Neural cell (in vitro differentiated cells): ENCODE measurements around the gene NOP10. TPM values are rescaled to one million over a fixed set of nuclear protein-coding genes. Genes with fewer than 3 reads are reported as not detected.
A peak's percentile ranks its signal among the peaks of the same experiment; 100 is the strongest.

Experiments
- H2AFZ ChIP-seq: fragments of 200-600, 300-800 bp; sonication (generic), shearing (Covaris generic); 2 replicates; pipeline ENCODE4 v1.6.0; 2014; ENCODE audit warnings: low read depth, mild to moderate bottlenecking, antibody characterized with exemption, low read length, moderate library complexity
- H3F3A ChIP-seq: fragments of 200-600 bp; shearing (Covaris generic); 2 replicates; pipeline ENCODE4 v1.6.1; 2016; ENCODE audit warnings: mild to moderate bottlenecking, moderate library complexity, mixed read lengths, antibody characterized with exemption, low read length; ENCODE audit not compliant: insufficient read depth, poor library complexity, severe bottlenecking
- H3K27ac ChIP-seq: fragments of 200-600, 300-800 bp; sonication (generic), shearing (Covaris generic); 2 replicates; pipeline ENCODE4 v1.5.1; 2014; ENCODE audit warnings: mild to moderate bottlenecking, low read length, moderate library complexity
- H3K27me3 ChIP-seq: fragments of 300-800, 200-600 bp; sonication (generic), shearing (Covaris generic); 2 replicates; pipeline ENCODE4 v1.6.0; 2014; ENCODE audit warnings: mild to moderate bottlenecking, low read depth, low read length, moderate library complexity; ENCODE audit not compliant: insufficient read depth
- H3K36me3 ChIP-seq: fragments of 300-800, 200-600 bp; sonication (generic), shearing (Covaris generic); 2 replicates; pipeline ENCODE4 v1.5.1; 2014; ENCODE audit warnings: mild to moderate bottlenecking, antibody characterized with exemption, low read length, moderate library complexity; ENCODE audit not compliant: insufficient read depth
- H3K4me2 ChIP-seq: fragments of 300-800, 200-600 bp; sonication (generic), shearing (Covaris generic); 2 replicates; pipeline ENCODE4 v1.6.0; 2014; ENCODE audit warnings: mild to moderate bottlenecking, low read length
- H3K4me3 ChIP-seq: fragments of 300-800, 200-600 bp; sonication (generic), shearing (Covaris generic); 2 replicates; pipeline ENCODE4 v1.5.1; 2014; ENCODE audit warnings: mild to moderate bottlenecking, low read length, moderate library complexity
- H3K79me2 ChIP-seq: fragments of 200-600 bp; shearing (Covaris generic); replicated peaks from 2 replicates; pipeline ENCODE4 v1.6.0; 2014; ENCODE audit warnings: mild to moderate bottlenecking, low read length, moderate library complexity; ENCODE audit not compliant: insufficient read depth
- H3K9ac ChIP-seq: fragments of 300-800, 200-600 bp; sonication (generic), shearing (Covaris generic); 2 replicates; pipeline ENCODE4 v1.6.1; 2016; ENCODE audit warnings: mild to moderate bottlenecking, low read length, mixed read lengths
- H3K9me2 ChIP-seq: fragments of 200-600 bp; shearing (Covaris generic); 2 replicates; pipeline ENCODE4 v1.6.1; 2016; ENCODE audit warnings: mild to moderate bottlenecking, low read length, mixed read lengths; ENCODE audit not compliant: insufficient read depth
- H3K9me3 ChIP-seq: fragments of 200-600, 300-800 bp; sonication (generic), shearing (Covaris generic); 2 replicates; pipeline ENCODE4 v1.6.1; 2016; ENCODE audit warnings: mild to moderate bottlenecking, mixed run types, low read length, moderate library complexity, mixed read lengths
- H4K20me1 ChIP-seq: fragments of 200-600 bp; shearing (Covaris generic); 2 replicates; pipeline ENCODE4 v1.6.1; 2016; ENCODE audit warnings: mild to moderate bottlenecking, mixed run types; ENCODE audit not compliant: insufficient read depth
- CTCF ChIP-seq: fragments of 450-650 bp; IDR thresholded peaks from 2 replicates; pipeline ENCODE4 v1.5.1; 2014; ENCODE audit warnings: antibody characterized with exemption, mild to moderate bottlenecking, moderate library complexity; ENCODE audit not compliant: poor library complexity, severe bottlenecking
- EP300 ChIP-seq: fragments of 450-650 bp; conservative IDR thresholded peaks from 2 replicates; pipeline ENCODE4 v1.6.1; 2014; ENCODE audit warnings: antibody characterized with exemption, mild to moderate bottlenecking, moderate library complexity; ENCODE audit not compliant: poor library complexity, severe bottlenecking
- EZH2 ChIP-seq: fragments of 200-600, 300-800 bp; shearing (Covaris generic), sonication (generic); IDR thresholded peaks from 2 replicates; pipeline ENCODE4 v1.6.1; 2014; ENCODE audit warnings: antibody characterized with exemption, low read length, borderline replicate concordance, mild to moderate bottlenecking; ENCODE audit not compliant: insufficient read depth, poor library complexity, severe bottlenecking
- MXI1 ChIP-seq: fragments of 450-650 bp; conservative IDR thresholded peaks from 2 replicates; pipeline ENCODE4 v1.6.1; 2014; ENCODE audit warnings: antibody characterized with exemption, mild to moderate bottlenecking; ENCODE audit not compliant: poor library complexity, severe bottlenecking
- POLR2AphosphoS5 ChIP-seq: IDR thresholded peaks from 2 replicates; pipeline ENCODE4 v1.6.1; 2012
- RAD21 ChIP-seq: fragments of 450-650 bp; conservative IDR thresholded peaks from 2 replicates; pipeline ENCODE4 v1.6.1; 2014; ENCODE audit warnings: antibody characterized with exemption, mild to moderate bottlenecking, moderate library complexity
- REST ChIP-seq: IDR thresholded peaks from 2 replicates; pipeline ENCODE4 v1.6.1; 2012; ENCODE audit warnings: borderline replicate concordance
- SMC3 ChIP-seq: fragments of 450-650 bp; conservative IDR thresholded peaks from 2 replicates; pipeline ENCODE4 v1.6.1; 2014; ENCODE audit warnings: antibody characterized with exemption, mild to moderate bottlenecking, moderate library complexity; ENCODE audit not compliant: poor library complexity
- TAF1 ChIP-seq: IDR thresholded peaks from 2 replicates; pipeline ENCODE4 v1.6.1; 2012; ENCODE audit warnings: low read depth
- polyA plus RNA-seq: library from polyadenylated mRNA; depleted of rRNA; stranded (reverse); fragments of >200 nt; gene quantifications from 2 replicates; pipeline ENCODE4 v1.2.3, GENCODE V29; 2014

Gene NOP10
- polyA plus RNA-seq, 1 donor from 2014 or later, result 263 TPM

- TF ChIP-seq MXI1 (no peak), RAD21 (no peak), POLR2AphosphoS5 (no peak), CTCF (no peak), SMC3 (no peak), REST (no peak), EP300 (no peak), EZH2 (no peak), TAF1 (no peak)
- Histone ChIP-seq H3K27ac (no peak overlapping the region), H3K9me3 (no peaks in the 10 kb centered on the region), H3K9me2 (no peaks in the 10 kb centered on the region), H3K79me2 (peaks cover 12% of the 10 kb centered on the region), H3F3A (no peaks in the 10 kb centered on the region), H3K4me3 (peak overlapping the region; percentile 99), H3K9ac (peak overlapping the region; percentile 79), H3K4me2 (peak overlapping the region; percentile 96), H3K27me3 (no peaks in the 10 kb centered on the region), H3K36me3 (no peaks in the 10 kb centered on the region), H2AFZ (peak overlapping the region; percentile 94), H4K20me1 (no peaks in the 10 kb centered on the region)
Observed at GRCh38 chr15:34336231-34336990, 6.5 kb downstream of the NOP10 start.

- no peaks in the 10 kb centered on the region for H3K9me3 ChIP-seq
- no peak overlapping the region for H2AFZ ChIP-seq
- H3F3A ChIP-seq, result no peaks in the 10 kb centered on the region
- H3K4me2 ChIP-seq, result peak overlapping the region; percentile 96
- H3K27ac ChIP-seq, result no peak overlapping the region
- no peak for TF ChIP-seq EP300
- TF ChIP-seq SMC3, result no peak
- H3K27me3 ChIP-seq, result no peaks in the 10 kb centered on the region
- H3K79me2 ChIP-seq, result peaks cover 9% of the 10 kb centered on the region
- peak overlapping the region; percentile 99 for H3K4me3 ChIP-seq
- no peaks in the 10 kb centered on the region for H4K20me1 ChIP-seq
- H3K9ac ChIP-seq, result no peak overlapping the region
- no peaks in the 10 kb centered on the region for H3K36me3 ChIP-seq
- H3K9me2 ChIP-seq, result no peaks in the 10 kb centered on the region
Observed at GRCh38 chr15:34335176-34336032, 7.5 kb downstream of the NOP10 start.
